Activated CD4-positive, alpha-beta T cell treated with anti-CD3 and anti-CD28 coated beads for 36 hours (primary cell): ENCODE data around the gene ADAMTS2. TPM values are rescaled to one million over a fixed set of nuclear protein-coding genes. Genes with fewer than 3 reads are reported as not detected.

ENCODE experiments used
- ATAC-seq: fragments of 200-7000 bp; cut with Tn5 transposase; one replicate; pipeline ENCODE4 v1.10.0; 2021; ENCODE audit warnings: mild to moderate bottlenecking, moderate library complexity
- CTCF ChIA-PET: fragments of 350-600 bp; sonication (Branson Sonifier 250); formaldehyde crosslinking; loops from one replicate; lab custom pipeline; 2021; ENCODE audit warnings: antibody characterized with exemption; lab: Charles Lee
- POLR2A ChIA-PET: fragments of 350-600 bp; sonication (Branson Sonifier 250); formaldehyde crosslinking; loops from one replicate; lab custom pipeline; 2021; ENCODE audit warnings: antibody characterized with exemption, inconsistent platforms; lab: Charles Lee
- DNase-seq: peaks from one replicate; pipeline ENCODE4 v3.0.0-alpha.2; 2020
- H3K27ac Mint-ChIP-seq: one replicate; pipeline ENCODE4 v1.8.0; 2021; ENCODE audit warnings: mixed read lengths
- H3K27me3 Mint-ChIP-seq: one replicate; pipeline ENCODE4 v1.8.0; 2021; ENCODE audit warnings: mixed read lengths
- H3K36me3 Mint-ChIP-seq: one replicate; pipeline ENCODE4 v1.8.0; 2021; ENCODE audit warnings: low read depth, mixed read lengths
- H3K4me1 Mint-ChIP-seq: one replicate; pipeline ENCODE4 v1.8.0; 2021; ENCODE audit warnings: mixed read lengths
- H3K4me3 Mint-ChIP-seq: one replicate; pipeline ENCODE4 v1.8.0; 2021; ENCODE audit warnings: mild to moderate bottlenecking, moderate library complexity, mixed read lengths
- H3K9me3 Mint-ChIP-seq: one replicate; pipeline ENCODE4 v1.8.0; 2021; ENCODE audit warnings: low read depth, mixed read lengths
- intact Hi-C, 2 experiments: fragments of 100-400 bp; cut with DNase I in 1 of 2; cut with micrococcal nuclease in 1 of 2; formaldehyde crosslinking; loops; one replicate each; pipeline versions ENCODE4 v1.14.2 to v1.15.1; 2022 to 2024; cut with DNase I, micrococcal nuclease
- total RNA-seq, 2 experiments: library from RNA; stranded (reverse); gene quantifications; one replicate each; pipeline ENCODE4 v1.2.3, GENCODE V29; 2021

Gene ADAMTS2
- total RNA-seq, 2 experiments from 2014 or later, result not detected

GRCh38 chr5:179337796-179338676 is 7.2 kb downstream of the ADAMTS2 start:
- Mint-ChIP-seq H3K36me3 (no peaks in the 10 kb centered on the region), H3K9me3 (no peaks in the 10 kb centered on the region), H3K27ac (no peak overlapping the region), H3K27me3 (peaks cover 25% of the 10 kb centered on the region), H3K4me3 (no peak overlapping the region), H3K4me1 (no peaks in the 10 kb centered on the region)
- intact Hi-C loops, result no loop called here
- ATAC-seq, result no peak
- POLR2A ChIA-PET, result no interaction called here
- DNase-seq, result no peak
- CTCF ChIA-PET, result interaction anchor here (0.6 kb wide), 2 partner anchors 155 to 543 kb away, joined by 3 read pairs; no protein-coding TSS in a partner anchor

- CTCF ChIA-PET, result interaction anchor here (0.6 kb wide), 1 partner anchor 156 kb away, joined by 3 read pairs; no protein-coding TSS in a partner anchor
Observed at GRCh38 chr5:179336871-179337795, 8.1 kb downstream of the ADAMTS2 start.

GRCh38 chr5:179336126-179336870 is 9.0 kb downstream of the ADAMTS2 start:
- Mint-ChIP-seq H3K27me3 (peaks cover 14% of the 10 kb centered on the region), H3K4me3 (no peak overlapping the region), H3K36me3 (no peaks in the 10 kb centered on the region), H3K4me1 (no peaks in the 10 kb centered on the region), H3K27ac (no peak overlapping the region), H3K9me3 (no peaks in the 10 kb centered on the region)
- CTCF ChIA-PET, result interaction anchor here (0.5 kb wide), 1 partner anchor 53 kb away, joined by 3 read pairs; no protein-coding TSS in a partner anchor
- intact Hi-C loops, result no loop called here
- POLR2A ChIA-PET, result no interaction called here
- ATAC-seq (no peak), DNase-seq (no peak)

More at GRCh38 chr5:179336871-179337795, 8.1 kb downstream of the ADAMTS2 start:
- Mint-ChIP-seq H3K4me3 (no peak overlapping the region), H3K9me3 (no peaks in the 10 kb centered on the region), H3K27ac (no peak overlapping the region), H3K4me1 (no peaks in the 10 kb centered on the region), H3K27me3 (peaks cover 20% of the 10 kb centered on the region), H3K36me3 (no peaks in the 10 kb centered on the region)
- intact Hi-C loops, result no loop called here
- POLR2A ChIA-PET, result no interaction called here
- DNase-seq (no peak), ATAC-seq (no peak)

DNA sequence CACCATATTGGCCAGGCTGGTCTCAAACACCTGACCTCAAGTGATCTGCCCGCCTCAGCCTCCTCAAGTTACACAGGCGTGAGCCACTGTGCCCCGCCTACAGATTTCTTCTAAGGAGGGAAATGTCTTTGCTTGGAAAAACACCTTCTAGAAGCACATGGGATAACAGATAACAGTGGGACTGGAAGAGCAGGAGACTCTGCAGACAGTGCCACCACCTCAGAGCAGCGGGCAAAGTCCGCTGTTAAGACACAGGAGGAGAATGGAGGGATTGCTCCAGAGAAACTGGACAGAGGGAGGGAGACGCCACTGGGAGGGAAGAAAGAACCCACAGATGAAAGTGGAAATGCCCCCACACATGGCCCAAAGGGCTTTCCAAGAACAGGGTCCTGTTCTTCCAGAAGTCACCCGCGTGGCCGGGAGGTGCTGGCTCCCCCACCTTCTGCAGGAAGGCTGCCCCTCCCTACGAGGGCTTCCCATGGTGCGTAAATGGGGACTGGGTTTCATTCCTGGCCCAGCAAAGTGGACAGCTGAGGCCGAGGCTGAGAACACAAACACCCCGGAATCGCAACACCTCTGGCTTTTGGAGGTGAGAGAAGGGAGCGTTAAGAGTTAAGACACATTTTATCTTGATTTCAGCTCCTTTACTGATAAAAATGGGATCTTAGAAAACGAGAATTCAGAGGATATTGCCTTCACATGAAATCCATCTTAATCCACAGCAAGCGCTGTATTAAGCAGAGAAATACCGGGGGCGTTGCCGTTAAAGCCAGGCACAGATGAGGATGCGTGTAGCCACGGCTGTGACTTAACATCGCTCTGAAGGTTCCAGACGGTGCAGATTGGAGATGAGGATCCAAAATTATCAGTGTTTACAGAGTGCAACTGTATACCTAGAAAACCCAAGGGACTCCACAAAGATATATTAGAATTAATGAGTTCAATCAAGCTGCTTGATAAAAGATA is 11.2 kb downstream of the ADAMTS2 start:
- intact Hi-C loops, result no loop called here
- POLR2A ChIA-PET, result no interaction called here
- CTCF ChIA-PET, result interaction anchor here (0.6 kb wide), 1 partner anchor 19 kb away, joined by 3 read pairs; no protein-coding TSS in a partner anchor

DNA sequence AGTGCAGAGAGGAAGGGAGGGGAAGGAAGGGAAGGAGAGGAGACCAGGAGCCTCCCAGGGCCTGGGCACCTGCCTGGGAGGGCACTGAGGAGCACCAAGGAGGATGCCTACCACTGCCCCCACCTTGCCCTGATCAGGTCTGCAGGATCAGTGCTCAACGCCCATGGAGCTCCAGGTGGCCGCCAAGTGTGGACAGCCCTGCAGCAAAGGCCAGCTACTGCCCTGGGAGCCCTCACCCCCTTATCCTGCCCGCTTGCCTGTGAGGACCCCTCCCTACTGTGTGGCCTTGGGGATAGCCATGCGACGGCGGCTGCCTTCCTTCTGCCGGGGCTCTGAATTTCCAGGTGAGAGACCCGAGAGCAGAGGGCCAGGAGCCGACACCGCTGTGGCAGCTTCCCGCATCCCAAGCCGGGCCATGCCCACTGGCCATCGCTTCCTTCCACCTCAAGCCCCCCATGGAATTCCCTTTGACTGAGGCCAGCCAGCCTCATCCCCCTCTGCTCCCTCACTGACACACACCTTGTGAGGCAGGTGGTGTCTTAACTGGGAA is 12.4 kb downstream of the ADAMTS2 start:
- ChIA-PET POLR2A (interaction anchor here (0.5 kb wide), 1 partner anchor 481 kb away, joined by 3 read pairs; no protein-coding TSS in a partner anchor), CTCF (interaction anchor here (0.6 kb wide), 1 partner anchor 58 kb away, joined by 3 read pairs; no protein-coding TSS in a partner anchor)
- no peaks in the 10 kb centered on the region for H3K36me3 Mint-ChIP-seq
- intact Hi-C loops, result no loop called here
- H3K27me3 Mint-ChIP-seq, result peaks cover 9% of the 10 kb centered on the region
- DNase-seq (no peak), ATAC-seq (no peak)
- H3K4me3 Mint-ChIP-seq, result no peak overlapping the region
- no peak overlapping the region for H3K27ac Mint-ChIP-seq
- H3K9me3 Mint-ChIP-seq, result no peaks in the 10 kb centered on the region
- H3K4me1 Mint-ChIP-seq, result no peaks in the 10 kb centered on the region

More for the DNA sequence above, 11.2 kb downstream of the ADAMTS2 start:
- Mint-ChIP-seq H3K27ac (no peak overlapping the region), H3K4me1 (no peaks in the 10 kb centered on the region), H3K4me3 (no peak overlapping the region), H3K36me3 (no peaks in the 10 kb centered on the region), H3K27me3 (peaks cover 9% of the 10 kb centered on the region), H3K9me3 (no peaks in the 10 kb centered on the region)
- DNase-seq (no peak), ATAC-seq (no peak)

GRCh38 chr5:179331591-179332375 is 13.5 kb downstream of the ADAMTS2 start:
- POLR2A ChIA-PET, result no interaction called here
- Mint-ChIP-seq H3K27me3 (peaks cover 9% of the 10 kb centered on the region), H3K36me3 (no peaks in the 10 kb centered on the region), H3K9me3 (no peaks in the 10 kb centered on the region), H3K4me1 (no peaks in the 10 kb centered on the region), H3K4me3 (no peak overlapping the region), H3K27ac (no peak overlapping the region)
- no peak for DNase-seq
- intact Hi-C loops, result no loop called here
- CTCF ChIA-PET, result interaction anchor here (0.5 kb wide), 1 partner anchor 259 kb away, joined by 3 read pairs; no protein-coding TSS in a partner anchor
- ATAC-seq, result no peak

GRCh38 chr5:179330186-179330900 is 14.9 kb downstream of the ADAMTS2 start:
- ATAC-seq (no peak), DNase-seq (no peak)
- Mint-ChIP-seq H3K4me3 (no peak overlapping the region), H3K9me3 (no peaks in the 10 kb centered on the region), H3K36me3 (no peaks in the 10 kb centered on the region), H3K4me1 (no peaks in the 10 kb centered on the region), H3K27ac (no peak overlapping the region), H3K27me3 (peaks cover 14% of the 10 kb centered on the region)
- POLR2A ChIA-PET, result no interaction called here
- intact Hi-C loops, result no loop called here
- CTCF ChIA-PET, result no interaction called here

GRCh38 chr5:179328291-179328690 is 17.0 kb downstream of the ADAMTS2 start:
- DNase-seq, result no peak
- CTCF ChIA-PET, result interaction anchor here (0.6 kb wide), 1 partner anchor 542 kb away, joined by 3 read pairs; no protein-coding TSS in a partner anchor
- POLR2A ChIA-PET, result no interaction called here
- Mint-ChIP-seq H3K4me3 (no peak overlapping the region), H3K4me1 (no peaks in the 10 kb centered on the region), H3K36me3 (no peaks in the 10 kb centered on the region), H3K9me3 (no peaks in the 10 kb centered on the region), H3K27me3 (peaks cover 14% of the 10 kb centered on the region), H3K27ac (no peak overlapping the region)
- ATAC-seq, result no peak
- intact Hi-C loops, result no loop called here
